PC-3 (cell line): ENCODE data around the gene ZFP36L2. TPM values are rescaled to one million over a fixed set of nuclear protein-coding genes. Genes with fewer than 3 reads are reported as not detected.

ENCODE experiments used
- ATAC-seq: fragments of 200-7000 bp; cut with Tn5 transposase; 2 replicates; pipeline ENCODE4 v1.9.1; 2020; ENCODE audit warnings: mild to moderate bottlenecking, moderate library complexity
- BruUV-seq: library from RNA; stranded (reverse); fragments of 400-500 nt; replicated peaks from 2 replicates; lab custom pipeline; 2021; lab: Mats Ljungman, UMichigan
- CTCF ChIA-PET: fragments of 300-600 bp; sonication (Branson Sonifier 250); formaldehyde crosslinking; loops from one replicate; lab custom pipeline; 2022; ENCODE audit warnings: antibody characterized with exemption; lab: Charles Lee
- POLR2A ChIA-PET: fragments of 300-600 bp; sonication (Branson Sonifier 250); formaldehyde crosslinking; loops from one replicate; lab custom pipeline; 2022; ENCODE audit warnings: antibody characterized with exemption; ENCODE audit not compliant: unreplicated experiment; lab: Charles Lee
- DNase-seq: peaks from one replicate; pipeline ENCODE4 v3.0.0-alpha.2; 2015
- H2AFZ ChIP-seq: fragments of 300-600 bp; sonication (generic); 2 replicates; pipeline ENCODE4 v1.6.0; 2016; ENCODE audit warnings: antibody characterized with exemption, low read length
- H3F3A ChIP-seq: fragments of 300-600 bp; sonication (generic); one replicate; pipeline ENCODE4 v1.6.0; 2017; ENCODE audit warnings: antibody characterized with exemption, low read length, control low read depth, mild to moderate bottlenecking; ENCODE audit not compliant: unreplicated experiment
- H3K27ac ChIP-seq: fragments of 300-600 bp; sonication (generic); 2 replicates; pipeline ENCODE4 v1.5.1; 2016; ENCODE audit warnings: mild to moderate bottlenecking, low read length
- H3K27me3 ChIP-seq: fragments of 300-600 bp; sonication (generic); 2 replicates; pipeline ENCODE4 v1.6.1; 2016; ENCODE audit warnings: low read length, mixed read lengths
- H3K36me3 ChIP-seq: fragments of 300-600 bp; sonication (generic); 2 replicates; pipeline ENCODE4 v1.6.1; 2016; ENCODE audit warnings: low read depth, mixed run types, low read length, mixed read lengths
- H3K4me1 ChIP-seq: fragments of 300-600 bp; sonication (generic); 2 replicates; pipeline ENCODE4 v1.5.1; 2016; ENCODE audit warnings: low read length; ENCODE audit not compliant: insufficient read depth
- H3K4me2 ChIP-seq: fragments of 300-600 bp; sonication (generic); 2 replicates; pipeline ENCODE4 v1.6.0; 2016; ENCODE audit warnings: low read length
- H3K4me3 ChIP-seq: fragments of 300-600 bp; sonication (generic); 2 replicates; pipeline ENCODE4 v1.5.1; 2016; ENCODE audit warnings: mild to moderate bottlenecking, low read length, mixed read lengths
- H3K79me2 ChIP-seq: fragments of 300-600 bp; sonication (generic); 2 replicates; pipeline ENCODE4 v1.6.1; 2017; ENCODE audit warnings: low read length, mixed read lengths
- H3K9ac ChIP-seq: fragments of 300-600 bp; sonication (generic); 2 replicates; pipeline ENCODE4 v1.6.0; 2016; ENCODE audit warnings: mild to moderate bottlenecking, low read length
- H3K9me2 ChIP-seq: fragments of 300-600 bp; sonication (generic); replicated peaks from 2 replicates; pipeline ENCODE4 v1.6.1; 2016; ENCODE audit warnings: mixed run types, low read length, mixed read lengths
- H3K9me3 ChIP-seq: fragments of 300-600 bp; sonication (generic); 2 replicates; pipeline ENCODE4 v1.6.1; 2016; ENCODE audit warnings: low read length, mixed read lengths
- H4K20me1 ChIP-seq: fragments of 300-600 bp; sonication (generic); 2 replicates; pipeline ENCODE4 v1.6.1; 2016; ENCODE audit warnings: low read length, mixed read lengths
- CTCF ChIP-seq: fragments of 300-600 bp; sonication (generic); conservative IDR thresholded peaks from 2 replicates; pipeline ENCODE4 v1.5.1; 2017; ENCODE audit warnings: antibody characterized with exemption, low read depth, mild to moderate bottlenecking, low read length
- EZH2 ChIP-seq: fragments of 300-600 bp; sonication (generic); IDR thresholded peaks from one replicate; pipeline ENCODE4 v1.6.1; 2017; ENCODE audit warnings: antibody characterized with exemption, mild to moderate bottlenecking, low read length; ENCODE audit not compliant: unreplicated experiment
- EZH2phosphoT487 ChIP-seq: fragments of 300-600 bp; sonication (generic); IDR thresholded peaks from 2 replicates; pipeline ENCODE4 v1.6.1; 2018; ENCODE audit warnings: mild to moderate bottlenecking, antibody characterized with exemption, low read length, borderline replicate concordance
- intact Hi-C: fragments of 100-400 bp; cut with micrococcal nuclease; formaldehyde crosslinking; loops from 2 replicates; pipeline ENCODE4 v1.9.0; 2023
- total RNA-seq: library from RNA; depleted of rRNA; stranded (reverse); fragments of >200 nt; gene quantifications from 2 replicates; pipeline ENCODE4 v1.2.3, GENCODE V29; 2014

The ZFP36L2 gene
- total RNA-seq, 1 experiment from 2014 or later = 14.8 TPM

DNA sequence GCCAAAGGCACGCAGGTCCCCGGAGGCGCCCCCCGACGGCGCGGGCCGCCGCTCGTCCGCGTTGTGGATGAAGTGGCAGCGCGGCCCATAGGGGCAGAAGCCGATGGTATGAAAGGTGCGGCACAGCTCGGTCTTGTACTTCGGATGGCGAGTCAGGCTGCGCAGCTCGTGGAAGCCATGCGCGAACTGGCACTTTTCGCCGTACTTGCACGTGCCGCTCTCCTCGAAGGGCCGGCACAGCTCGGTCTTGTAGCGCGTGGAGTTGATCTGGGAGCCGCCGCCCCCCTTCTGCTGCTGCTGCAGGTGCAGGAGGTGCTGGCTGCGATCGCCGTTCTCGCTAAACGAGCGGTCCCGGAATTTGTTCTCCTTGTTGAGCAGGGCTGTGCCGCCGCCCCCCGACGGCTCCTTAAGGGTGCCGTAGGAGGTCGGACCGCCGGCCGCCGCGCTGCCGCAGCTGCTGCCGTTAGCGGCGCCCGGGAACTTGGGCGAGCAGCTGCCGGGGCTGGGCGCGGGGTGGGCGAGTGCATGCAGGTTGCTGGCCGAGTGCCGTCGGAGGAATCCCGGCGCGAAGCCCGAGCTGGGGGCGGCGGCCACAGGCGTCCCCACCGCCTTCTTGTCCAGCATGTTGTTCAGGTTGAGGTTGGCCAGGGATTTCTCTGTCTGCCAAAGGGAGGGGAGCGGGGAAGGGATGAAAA is 1.2 kb downstream of the ZFP36L2 start:
- peak overlapping the region; percentile 98 for H3K9ac ChIP-seq
- TF ChIP-seq CTCF (no peak), EZH2 (no peak), EZH2phosphoT487 (peak; percentile 51; the same call in 1 of the 2 replicates)
- H3K9me2 ChIP-seq = no peaks in the 10 kb centered on the region
- peaks cover 14% of the 10 kb centered on the region for H3F3A ChIP-seq
- no peak overlapping the region for H2AFZ ChIP-seq
- H3K27ac ChIP-seq = peak overlapping the region; percentile 90
- POLR2A ChIA-PET = interaction anchor here (0.7 kb wide), 1 partner anchor 173 kb away, joined by 3 read pairs; no protein-coding TSS in a partner anchor
- BruUV-seq = no TSS peak
- H3K4me3 ChIP-seq = peak overlapping the region; percentile 88
- peaks cover 45% of the 10 kb centered on the region for H3K4me1 ChIP-seq
- intact Hi-C loops = loop anchor here (5.0 to 10.0 kb wide), 3 partner anchors 150 to 400 kb away; no protein-coding TSS in a partner anchor
- H3K27me3 ChIP-seq = no peaks in the 10 kb centered on the region
- peaks cover 74% of the 10 kb centered on the region for H3K79me2 ChIP-seq
- no peak for ATAC-seq
- CTCF ChIA-PET = no interaction called here
- H4K20me1 ChIP-seq = peaks cover 22% of the 10 kb centered on the region
- DNase-seq = peak; percentile 42
- peaks cover 34% of the 10 kb centered on the region for H3K36me3 ChIP-seq
- H3K9me3 ChIP-seq = no peaks in the 10 kb centered on the region
- H3K4me2 ChIP-seq = peak overlapping the region; percentile 84

GRCh38 chr2:43224571-43225092 is 1.8 kb downstream of the ZFP36L2 start:
- BruUV-seq = no TSS peak
- Histone ChIP-seq H3K9me3 (no peaks in the 10 kb centered on the region), H3K9ac (peak overlapping the region; percentile 98), H3K79me2 (peaks cover 77% of the 10 kb centered on the region), H2AFZ (no peak overlapping the region), H3F3A (peaks cover 14% of the 10 kb centered on the region), H3K27ac (peak overlapping the region; percentile 90), H3K4me1 (peaks cover 48% of the 10 kb centered on the region), H3K36me3 (peaks cover 30% of the 10 kb centered on the region), H3K4me3 (peak overlapping the region; percentile 88), H3K9me2 (no peaks in the 10 kb centered on the region), H3K4me2 (peak overlapping the region; percentile 84), H3K27me3 (no peaks in the 10 kb centered on the region), H4K20me1 (peaks cover 22% of the 10 kb centered on the region)
- POLR2A ChIA-PET = no interaction called here
- CTCF ChIA-PET = no interaction called here
- no peak for ATAC-seq
- no peak for TF ChIP-seq EZH2
- no peak for TF ChIP-seq EZH2phosphoT487
- TF ChIP-seq CTCF = no peak
- peak; percentile 13 for DNase-seq
- intact Hi-C loops = loop anchor here (5.0 to 10.0 kb wide), 3 partner anchors 150 to 400 kb away; no protein-coding TSS in a partner anchor
